Measurements from ENCODE around the gene FARP1. TPM values are rescaled to one million over a fixed set of nuclear protein-coding genes. Genes with fewer than 3 reads are reported as not detected.

The FARP1 gene
- total RNA-seq, 4 donors from 2014 or later, result 11.0 to 27.2 (median 13.6) TPM

DNA sequence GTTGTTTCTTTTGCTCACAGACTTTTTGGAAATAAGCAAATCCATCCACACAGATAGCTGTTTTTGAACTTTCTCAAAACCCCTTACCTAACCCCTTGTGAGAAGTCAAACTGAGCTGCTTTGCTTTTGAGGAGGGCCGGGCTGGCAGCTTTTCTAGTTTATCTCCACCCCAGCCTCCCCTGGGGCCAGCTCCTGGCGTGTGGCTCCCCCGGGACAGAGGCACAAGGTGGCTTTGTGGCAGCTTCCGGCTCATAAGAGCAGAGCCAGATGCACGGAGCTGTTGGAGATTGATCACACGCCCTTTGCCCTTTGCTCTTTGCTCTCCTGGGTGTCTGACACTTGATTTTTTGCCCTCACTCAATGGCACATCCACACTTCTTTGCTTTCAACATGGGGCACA lies 59.1 kb downstream of the FARP1 start:
- Histone ChIP-seq H3K27ac (no peak overlapping the region), H3K4me3 (no peak overlapping the region), H3K9me3 (peaks cover 13% of the 10 kb centered on the region), H3K4me1 (no peaks in the 10 kb centered on the region), H3K27me3 (no peaks in the 10 kb centered on the region), H3K36me3 (no peaks in the 10 kb centered on the region)
- TF ChIP-seq POLR2AphosphoS5 (IDR thresholded peaks at IDR 0.05), result no peak
- no peak for TF ChIP-seq EP300 (IDR thresholded peaks at IDR 0.05)
- TF ChIP-seq POLR2A (IDR thresholded peaks at IDR 0.05), result no peak
- no peak for TF ChIP-seq CTCF (IDR thresholded peaks at IDR 0.05)
- WGBS, result 87% methylated on average over 6 of the region's 6 CpGs
- DNase-seq (ENCODE audit: low spot score in 2 of 2), result no peak

DNA sequence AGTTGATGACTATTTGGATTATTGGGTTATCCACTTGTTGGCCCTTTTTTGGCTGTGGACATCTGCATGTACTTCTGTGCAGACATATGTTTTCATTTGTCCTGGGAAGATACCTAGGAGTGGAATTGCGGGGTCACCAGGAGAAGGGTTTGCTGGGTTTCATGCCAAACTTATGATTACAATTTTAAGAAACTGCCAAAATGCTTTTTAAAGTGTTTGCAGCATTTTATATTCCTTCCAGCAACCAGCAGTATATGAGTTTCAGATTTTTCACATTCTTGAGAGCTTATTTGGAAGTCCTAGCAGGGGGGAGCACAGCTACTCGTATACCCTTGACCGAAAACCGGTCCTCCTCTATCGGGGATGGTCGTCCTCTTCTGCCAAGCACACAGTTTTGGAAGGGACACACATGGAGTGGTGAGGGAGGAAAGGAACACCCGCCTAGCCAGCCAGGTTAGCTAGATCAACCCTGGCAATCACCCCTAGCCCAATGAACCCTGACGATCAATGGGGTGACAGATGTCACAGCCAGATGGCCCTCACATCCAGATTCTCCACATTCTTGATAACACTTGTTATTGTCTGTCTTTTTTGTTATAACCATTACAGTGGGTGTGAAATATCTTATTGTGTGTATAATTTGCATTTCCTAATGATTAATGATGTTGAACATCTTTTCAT lies 60.9 kb downstream of the FARP1 start:
- no peaks in the 10 kb centered on the region for H3K4me1 ChIP-seq
- TF ChIP-seq POLR2A (IDR thresholded peaks at IDR 0.05) (no peak), POLR2AphosphoS5 (IDR thresholded peaks at IDR 0.05) (no peak), CTCF (IDR thresholded peaks at IDR 0.05) (no peak), EP300 (IDR thresholded peaks at IDR 0.05) (no peak)
- no peak overlapping the region for H3K27ac ChIP-seq
- no peak overlapping the region for H3K4me3 ChIP-seq
- H3K36me3 ChIP-seq, result no peaks in the 10 kb centered on the region
- DNase-seq (ENCODE audit: low spot score in 2 of 2), result no peak
- H3K9me3 ChIP-seq, result peaks cover 13% of the 10 kb centered on the region
- H3K27me3 ChIP-seq, result no peaks in the 10 kb centered on the region
- WGBS, result 61% methylated on average over 8 of the region's 8 CpGs

DNA sequence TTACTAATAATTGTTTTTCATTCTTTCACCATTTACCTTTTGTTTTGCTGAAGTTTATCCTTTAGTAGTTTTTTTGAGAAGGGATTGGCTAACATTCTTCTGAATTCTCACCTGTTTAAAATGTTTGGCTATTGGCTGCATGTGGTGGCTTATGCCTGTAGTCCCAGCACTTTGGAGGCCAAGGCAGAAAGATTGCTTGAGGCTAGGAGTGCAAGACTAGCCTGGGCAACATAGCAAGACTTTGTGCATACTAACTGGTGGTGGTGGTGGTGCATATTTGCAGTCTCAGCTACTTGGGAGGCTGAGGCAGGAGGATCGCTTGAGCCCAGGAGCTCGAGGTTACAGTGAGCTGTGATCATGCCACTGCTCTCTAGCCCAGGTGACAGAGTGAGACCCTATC lies 61.7 kb downstream of the FARP1 start:
- Histone ChIP-seq H3K4me3 (no peak overlapping the region), H3K36me3 (no peaks in the 10 kb centered on the region), H3K27me3 (no peaks in the 10 kb centered on the region), H3K4me1 (no peaks in the 10 kb centered on the region), H3K27ac (no peak overlapping the region), H3K9me3 (peaks cover 13% of the 10 kb centered on the region)
- TF ChIP-seq EP300 (IDR thresholded peaks at IDR 0.05) (no peak), POLR2A (IDR thresholded peaks at IDR 0.05) (no peak), CTCF (IDR thresholded peaks at IDR 0.05) (no peak), POLR2AphosphoS5 (IDR thresholded peaks at IDR 0.05) (no peak)
- WGBS, result 90% methylated on average over 2 of the region's 2 CpGs
- no peak for DNase-seq (ENCODE audit: low spot score in 2 of 2)

DNA sequence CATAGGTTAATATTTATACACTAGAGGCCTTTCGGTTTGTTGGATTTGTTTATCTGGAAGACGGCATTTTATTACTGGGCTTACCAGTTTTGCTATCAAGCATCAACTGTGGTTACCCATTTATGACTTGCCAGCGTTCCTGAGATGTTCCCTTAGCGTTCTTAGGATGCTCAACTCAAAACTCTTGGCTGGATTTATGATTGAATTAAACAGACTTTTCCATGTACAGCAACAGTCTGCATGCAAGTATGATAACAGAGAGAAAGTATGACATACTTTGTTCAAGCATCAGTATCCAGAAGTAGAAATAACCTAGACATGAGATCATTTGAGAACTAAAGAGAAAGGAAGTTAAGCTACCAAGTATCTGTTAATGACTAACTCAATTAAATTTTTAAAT lies 64.1 kb downstream of the FARP1 start:
- no peak for DNase-seq (ENCODE audit: low spot score in 2 of 2)
- H3K4me3 ChIP-seq, result no peak overlapping the region
- H3K9me3 ChIP-seq, result peaks cover 13% of the 10 kb centered on the region
- no peak overlapping the region for H3K27ac ChIP-seq
- WGBS, result 69% methylated on average over 4 of the region's 4 CpGs
- H3K4me1 ChIP-seq, result no peaks in the 10 kb centered on the region
- no peaks in the 10 kb centered on the region for H3K27me3 ChIP-seq
- no peak for TF ChIP-seq CTCF (IDR thresholded peaks at IDR 0.05)
- no peak for TF ChIP-seq POLR2A (IDR thresholded peaks at IDR 0.05)
- no peak for TF ChIP-seq POLR2AphosphoS5 (IDR thresholded peaks at IDR 0.05)
- TF ChIP-seq EP300 (IDR thresholded peaks at IDR 0.05), result no peak
- H3K36me3 ChIP-seq, result no peaks in the 10 kb centered on the region

DNA sequence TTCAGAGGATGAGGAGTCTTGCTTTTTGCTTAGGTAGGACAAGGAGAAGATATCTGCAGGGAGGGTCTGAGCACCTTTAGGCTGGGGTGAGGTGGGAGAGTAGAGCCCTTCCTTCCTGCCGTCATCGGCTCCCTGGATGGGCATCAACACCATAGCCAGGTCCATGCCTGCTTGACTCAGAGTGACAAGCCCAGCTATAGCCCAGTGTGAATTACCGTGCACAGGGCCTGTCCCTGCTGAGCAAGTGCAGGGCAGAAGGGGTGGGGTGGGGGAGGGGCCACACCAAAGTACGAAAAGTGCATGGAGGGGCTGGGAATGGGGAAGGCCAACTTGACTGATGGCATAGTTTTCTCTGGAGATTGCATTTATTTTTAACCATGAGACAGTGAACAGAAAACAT lies 64.5 kb downstream of the FARP1 start:
- Histone ChIP-seq H3K9me3 (peaks cover 13% of the 10 kb centered on the region), H3K4me1 (no peaks in the 10 kb centered on the region), H3K4me3 (no peak overlapping the region), H3K27me3 (no peaks in the 10 kb centered on the region), H3K27ac (no peak overlapping the region), H3K36me3 (no peaks in the 10 kb centered on the region)
- TF ChIP-seq POLR2AphosphoS5 (IDR thresholded peaks at IDR 0.05) (no peak), POLR2A (IDR thresholded peaks at IDR 0.05) (no peak), CTCF (IDR thresholded peaks at IDR 0.05) (no peak), EP300 (IDR thresholded peaks at IDR 0.05) (no peak)
- no peak for DNase-seq (ENCODE audit: low spot score in 2 of 2)
- WGBS, result 84% methylated on average over 4 of the region's 4 CpGs

Data from suprapubic skin (tissue), 4 donors.